Stimulated activated CD4-positive, alpha-beta T cell treated with anti-CD3 and anti-CD28 coated beads, TNF-alpha, amount 100 ng/mL, for 4 hours (primary cell): ENCODE results near the gene ITFG1.
"Not testable (repeated sequence)": the region's sequence is repeated elsewhere in the genome, so short reads cannot be mapped to it uniquely, and the experiment has no call there.

Source experiments
- DNase-seq, 3 experiments: peaks; one replicate each; pipeline ENCODE4 v3.0.0-alpha.2; 2020; ENCODE audit warnings: low read depth in 3 of 3

ITFG1 gene

DNA sequence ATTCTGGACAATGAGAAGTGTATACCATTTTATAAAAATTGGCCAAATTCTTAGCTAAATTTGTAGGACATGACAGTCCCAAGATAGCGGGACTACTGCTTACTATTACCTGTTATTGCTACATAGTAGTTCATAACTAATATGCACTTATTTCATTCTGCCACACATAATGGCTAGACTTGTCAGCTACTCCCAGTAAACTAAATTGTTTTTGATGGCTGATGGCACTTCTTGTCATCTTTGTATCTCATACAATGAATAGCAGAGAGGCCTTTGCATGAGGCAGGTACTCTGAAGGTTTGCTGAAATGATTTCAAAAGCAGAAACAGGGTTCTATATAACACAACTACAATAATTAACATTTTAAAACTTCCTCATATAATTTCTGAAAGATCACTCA, 44.0 kb downstream of the ITFG1 start:
- DNase-seq, result no peak

- no peak for DNase-seq
These were observed 47.8 kb downstream of the ITFG1 start for GRCh38 chr16:47413041-47413440.

- no peak for DNase-seq
These were observed 52.4 kb downstream of the ITFG1 start for GRCh38 chr16:47408491-47408890.

GRCh38 chr16:47395733-47396498, 64.9 kb downstream of the ITFG1 start:
- no peak for DNase-seq

DNA sequence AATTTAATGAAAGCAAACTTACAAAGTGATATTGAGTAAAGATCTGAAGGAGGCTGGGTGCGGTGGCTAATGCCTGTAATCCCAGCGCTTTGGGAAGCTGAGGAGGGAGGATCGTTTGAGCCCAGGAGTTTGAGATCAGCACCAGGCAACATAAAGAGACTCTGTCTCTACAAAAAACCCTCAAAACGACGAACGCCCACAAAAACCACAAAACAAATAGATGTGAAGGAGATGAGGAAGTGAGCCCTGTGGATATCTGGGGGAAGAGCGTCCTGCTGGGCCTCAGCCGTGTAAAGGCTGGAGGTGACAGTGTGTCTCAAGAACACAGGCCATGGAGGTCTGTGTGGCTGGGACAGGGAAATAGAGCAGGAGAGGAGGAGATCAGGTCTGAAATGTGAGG, 68.8 kb downstream of the ITFG1 start:
- DNase-seq, result no peak

GRCh38 chr16:47388705-47389104, 72.2 kb downstream of the ITFG1 start:
- no peak for DNase-seq

GRCh38 chr16:47387026-47387734, 73.7 kb downstream of the ITFG1 start:
- DNase-seq, result no peak

GRCh38 chr16:47386201-47386718, 74.6 kb downstream of the ITFG1 start:
- no peak for DNase-seq

DNA sequence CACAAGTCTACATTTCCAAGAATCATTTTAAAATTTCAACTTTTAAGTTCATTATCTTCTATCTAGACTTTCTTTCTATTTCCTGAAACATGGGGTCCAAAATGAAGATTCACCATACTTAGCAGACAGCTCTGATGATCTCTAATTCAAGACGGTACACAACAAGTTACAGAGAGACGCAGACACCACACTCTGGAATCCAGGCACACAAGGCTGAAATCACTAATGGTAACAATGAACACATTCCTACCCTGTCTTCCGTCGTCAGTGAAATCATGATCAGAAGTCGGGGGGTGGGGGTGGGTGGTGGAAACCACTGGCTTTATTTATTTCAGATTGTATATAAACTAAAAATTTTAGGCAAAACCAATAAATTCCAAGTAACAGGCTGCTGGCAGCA, 78.5 kb downstream of the ITFG1 start:
- no peak for DNase-seq

DNA sequence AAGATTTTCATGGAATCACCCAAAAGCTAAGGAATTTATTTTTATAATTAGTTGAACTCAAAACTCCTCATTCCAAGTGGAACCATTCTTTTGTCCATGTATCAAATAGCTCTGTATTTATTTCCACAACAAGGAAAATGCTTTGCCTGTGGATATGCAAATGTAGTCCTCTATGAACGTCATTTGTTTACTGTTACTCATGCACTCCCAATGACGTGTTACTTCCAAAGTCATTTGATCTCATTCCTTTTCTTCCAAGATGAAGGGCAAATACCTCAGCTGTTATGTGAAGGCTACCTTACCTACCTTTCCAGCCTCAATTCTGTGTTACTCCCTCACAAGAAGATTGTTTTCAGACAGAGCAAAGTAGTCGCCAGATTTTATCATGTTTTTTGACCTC, 83.7 kb downstream of the ITFG1 start:
- no peak for DNase-seq

GRCh38 chr16:47375423-47375822, 85.4 kb downstream of the ITFG1 start:
- DNase-seq, result no peak

DNA sequence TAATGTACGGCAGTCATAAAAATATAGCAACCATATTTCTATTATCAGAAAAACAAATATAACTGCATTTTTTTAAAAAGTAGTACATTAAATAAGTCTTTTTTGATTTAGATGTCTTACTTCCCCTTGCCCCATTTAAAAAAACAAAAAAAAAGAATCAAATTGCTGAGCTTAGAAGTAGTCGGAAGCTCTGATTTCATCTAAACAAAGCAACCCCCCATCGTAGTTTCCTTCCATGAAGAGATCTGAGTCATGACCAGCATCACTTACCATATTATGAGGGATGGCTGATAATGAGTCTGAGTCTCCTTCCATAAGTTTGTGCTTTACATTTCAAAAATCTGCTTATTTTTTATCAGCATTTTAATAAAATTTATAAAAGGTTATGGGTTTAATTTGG, 86.2 kb downstream of the ITFG1 start:
- DNase-seq, result no peak

- no peak for DNase-seq
These were observed 89.4 kb downstream of the ITFG1 start for GRCh38 chr16:47371271-47372014.

DNA sequence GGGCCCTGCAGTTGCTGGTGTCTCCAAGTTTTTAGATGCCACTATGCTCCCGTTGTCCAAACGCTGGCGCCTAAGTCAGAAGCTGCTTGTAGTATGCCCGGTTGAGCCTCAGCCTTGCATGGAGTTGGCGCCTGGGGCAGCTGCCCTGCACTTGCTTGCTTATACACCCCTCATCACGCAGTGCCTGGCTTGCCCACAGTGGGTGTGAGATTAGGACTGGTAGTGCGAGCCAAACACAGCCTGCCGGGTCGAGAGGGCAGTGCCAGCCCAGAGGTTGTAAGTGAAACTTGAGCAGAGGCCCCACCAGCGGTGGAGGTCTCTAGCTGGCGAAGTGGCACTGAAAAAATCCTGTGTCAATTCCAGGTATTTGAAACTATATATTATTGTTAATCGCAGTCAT, 90.3 kb downstream of the ITFG1 start:
- DNase-seq, result no peak

GRCh38 chr16:47366228-47366627, 94.6 kb downstream of the ITFG1 start:
- DNase-seq, result no peak

GRCh38 chr16:47363761-47364160, 97.1 kb downstream of the ITFG1 start:
- DNase-seq, result no peak

DNA sequence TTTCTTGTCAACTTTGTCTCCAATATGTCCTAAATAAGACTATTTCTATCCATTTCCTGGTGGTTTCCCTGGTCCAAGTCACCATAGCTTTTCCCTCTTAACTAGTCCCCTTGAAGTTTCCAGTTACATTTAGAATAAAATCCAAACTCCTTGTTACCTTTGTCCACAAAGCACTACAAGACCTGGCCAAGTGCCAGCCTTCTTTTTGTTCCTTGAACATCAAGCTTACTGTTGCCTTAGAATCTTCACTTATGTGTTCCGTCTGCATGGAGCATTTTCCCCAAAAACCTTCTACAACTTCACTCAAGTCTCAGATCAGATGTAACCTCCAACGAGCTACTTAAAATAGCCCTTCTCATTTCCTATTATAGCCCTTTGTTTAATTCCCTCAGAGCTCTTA, 101.4 kb downstream of the ITFG1 start:
- no peak for DNase-seq

GRCh38 chr16:47358816-47359215, 102.0 kb downstream of the ITFG1 start:
- no peak for DNase-seq

GRCh38 chr16:47349029-47349428, 111.8 kb downstream of the ITFG1 start:
- DNase-seq, result not testable (repeated sequence)

- not testable (repeated sequence) for DNase-seq
These were observed 113.7 kb downstream of the ITFG1 start for GRCh38 chr16:47347021-47347696.

GRCh38 chr16:47342055-47342454, 118.8 kb downstream of the ITFG1 start:
- no peak for DNase-seq

DNA sequence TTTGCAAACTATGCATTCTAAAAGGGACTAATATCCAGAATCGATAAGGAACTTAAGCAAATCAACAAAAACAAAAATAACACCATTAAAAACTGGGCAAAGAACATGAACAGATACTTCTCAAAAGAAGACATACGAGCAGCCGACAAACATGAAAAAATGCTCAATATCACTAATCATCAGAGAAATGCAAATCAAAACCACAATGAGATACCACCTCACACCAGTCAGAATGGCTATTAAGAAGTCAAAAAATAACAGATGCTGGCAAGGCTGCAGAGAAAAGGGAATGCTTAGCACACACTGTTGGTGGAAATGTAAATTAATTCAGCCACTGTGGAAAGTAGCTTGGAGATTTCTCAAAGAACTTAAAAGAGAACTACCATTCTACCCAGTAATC, 130.3 kb downstream of the ITFG1 start:
- DNase-seq, result not testable (repeated sequence)
